ENCODE results near the gene CSMD2. TPM values are rescaled to one million over a fixed set of nuclear protein-coding genes. Genes with fewer than 3 reads are reported as not detected.

The CSMD2 gene
- total RNA-seq, 1 donor from 2014 or later = 0.75 TPM

DNA sequence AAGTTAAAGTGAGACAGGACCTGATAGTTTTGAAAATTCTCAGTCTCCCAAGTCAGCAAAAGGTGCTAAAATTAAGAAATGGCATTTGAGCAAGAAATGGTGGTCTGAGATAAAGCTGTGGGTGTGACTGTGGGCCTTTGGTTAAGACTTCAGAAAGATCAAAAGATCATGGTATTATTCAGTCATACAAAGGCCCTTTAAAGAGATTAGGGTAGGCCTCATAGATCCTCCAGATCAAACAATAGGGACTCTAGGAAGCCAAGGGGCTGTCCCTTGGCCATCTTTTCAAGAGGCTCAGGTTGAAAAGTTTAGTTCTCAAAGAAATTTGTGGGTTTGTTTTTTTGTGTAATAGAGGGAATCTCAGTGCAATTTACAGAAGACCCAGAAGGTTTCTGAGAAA is 292.8 kb downstream of the CSMD2 start:
- DNase-seq (ENCODE audit: low read depth) = no peak
- TF ChIP-seq, protein P1, sequence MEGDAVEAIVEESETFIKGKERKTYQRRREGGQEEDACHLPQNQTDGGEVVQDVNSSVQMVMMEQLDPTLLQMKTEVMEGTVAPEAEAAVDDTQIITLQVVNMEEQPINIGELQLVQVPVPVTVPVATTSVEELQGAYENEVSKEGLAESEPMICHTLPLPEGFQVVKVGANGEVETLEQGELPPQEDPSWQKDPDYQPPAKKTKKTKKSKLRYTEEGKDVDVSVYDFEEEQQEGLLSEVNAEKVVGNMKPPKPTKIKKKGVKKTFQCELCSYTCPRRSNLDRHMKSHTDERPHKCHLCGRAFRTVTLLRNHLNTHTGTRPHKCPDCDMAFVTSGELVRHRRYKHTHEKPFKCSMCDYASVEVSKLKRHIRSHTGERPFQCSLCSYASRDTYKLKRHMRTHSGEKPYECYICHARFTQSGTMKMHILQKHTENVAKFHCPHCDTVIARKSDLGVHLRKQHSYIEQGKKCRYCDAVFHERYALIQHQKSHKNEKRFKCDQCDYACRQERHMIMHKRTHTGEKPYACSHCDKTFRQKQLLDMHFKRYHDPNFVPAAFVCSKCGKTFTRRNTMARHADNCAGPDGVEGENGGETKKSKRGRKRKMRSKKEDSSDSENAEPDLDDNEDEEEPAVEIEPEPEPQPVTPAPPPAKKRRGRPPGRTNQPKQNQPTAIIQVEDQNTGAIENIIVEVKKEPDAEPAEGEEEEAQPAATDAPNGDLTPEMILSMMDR (IDR thresholded peaks at IDR 0.05; ENCODE audit: insufficient read depth, low read length, poor library complexity, severe bottlenecking) = no peak
- Histone ChIP-seq H3K27me3 (ENCODE audit: control insufficient read depth, insufficient read depth, low read length) (no peaks in the 10 kb centered on the region), H3K4me3 (ENCODE audit: low read depth, low read length) (no peak overlapping the region), H3K36me3 (ENCODE audit: control insufficient read depth, insufficient read depth, low read length) (no peaks in the 10 kb centered on the region)

- H3K36me3 ChIP-seq (ENCODE audit: control insufficient read depth, insufficient read depth, low read length) = no peaks in the 10 kb centered on the region
- H3K27me3 ChIP-seq (ENCODE audit: control insufficient read depth, insufficient read depth, low read length) = no peaks in the 10 kb centered on the region
- TF ChIP-seq, protein P1 (IDR thresholded peaks at IDR 0.05; ENCODE audit: insufficient read depth, low read length, poor library complexity, severe bottlenecking) = no peak
- DNase-seq (ENCODE audit: low read depth) = no peak
- H3K4me3 ChIP-seq (ENCODE audit: low read depth, low read length) = no peak overlapping the region
Observed at GRCh38 chr1:33867684-33868083, 297.3 kb downstream of the CSMD2 start.

DNA sequence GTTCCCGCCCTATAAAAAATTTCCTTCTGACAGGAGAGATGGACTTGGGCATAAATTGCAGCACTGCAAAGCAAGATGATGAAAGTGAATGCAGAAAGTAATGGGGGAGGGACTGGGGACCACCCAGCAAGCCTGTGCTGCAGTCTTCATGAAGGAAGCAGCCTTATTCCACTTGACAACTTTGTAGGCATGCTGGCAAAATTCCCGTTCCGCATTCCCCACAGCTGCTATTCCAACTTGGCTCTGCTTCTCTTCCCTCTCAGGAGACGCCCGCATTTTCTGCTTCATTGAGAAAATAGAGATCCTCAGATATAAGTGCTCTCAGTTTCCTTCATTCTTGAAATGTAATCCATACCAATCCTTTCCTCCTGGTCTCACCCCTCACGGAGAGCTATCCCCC is 298.7 kb downstream of the CSMD2 start:
- DNase-seq (ENCODE audit: low read depth) = peak; percentile 18
- H3K27me3 ChIP-seq (ENCODE audit: control insufficient read depth, insufficient read depth, low read length) = no peaks in the 10 kb centered on the region
- H3K36me3 ChIP-seq (ENCODE audit: control insufficient read depth, insufficient read depth, low read length) = no peaks in the 10 kb centered on the region
- TF ChIP-seq, protein P1 (IDR thresholded peaks at IDR 0.05; ENCODE audit: insufficient read depth, low read length, poor library complexity, severe bottlenecking) = no peak
- no peak overlapping the region for H3K4me3 ChIP-seq (ENCODE audit: low read depth, low read length)

DNA sequence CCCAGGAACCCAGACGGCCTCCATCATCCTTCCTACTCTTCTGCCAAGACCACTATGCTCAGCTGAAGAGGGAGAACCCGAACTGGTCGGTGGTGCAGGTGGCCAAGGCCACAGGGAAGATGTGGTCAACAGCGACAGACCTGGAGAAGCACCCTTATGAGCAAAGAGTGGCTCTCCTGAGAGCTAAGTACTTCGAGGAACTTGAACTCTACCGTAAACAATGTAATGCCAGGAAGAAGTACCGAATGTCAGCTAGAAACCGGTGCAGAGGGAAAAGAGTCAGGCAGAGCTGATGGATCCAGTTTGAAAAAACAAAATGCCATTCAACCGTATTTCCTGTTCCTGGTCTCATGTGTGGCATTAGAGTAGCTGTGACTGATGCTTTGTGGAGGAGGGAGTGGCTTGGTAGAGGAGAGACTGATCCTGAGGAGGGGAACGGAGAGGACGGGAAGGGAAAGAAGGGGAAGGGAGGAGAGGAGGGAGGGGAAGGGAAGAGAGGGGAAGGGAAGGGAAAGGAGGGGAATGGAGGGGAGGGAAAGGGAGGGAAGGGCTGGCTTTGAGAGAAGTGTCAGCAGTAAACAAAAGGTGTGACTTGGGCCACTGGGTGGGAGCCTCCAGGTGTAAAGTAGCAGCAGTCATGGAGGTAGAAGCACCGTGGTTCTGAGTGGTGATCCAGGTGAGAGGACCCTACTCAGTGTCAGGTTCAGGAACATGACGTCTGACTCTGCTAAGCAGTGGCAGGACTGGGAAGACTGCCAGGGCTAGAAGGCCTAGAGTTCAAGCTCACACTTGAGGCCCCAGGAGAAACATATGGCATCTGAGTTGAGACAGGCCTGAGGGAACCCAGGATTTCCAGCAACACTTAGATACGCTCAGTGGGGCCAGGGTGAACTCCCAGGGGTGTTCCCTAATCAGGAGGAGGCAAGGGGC is 300.3 kb downstream of the CSMD2 start:
- TF ChIP-seq, protein P1 (IDR thresholded peaks at IDR 0.05; ENCODE audit: insufficient read depth, low read length, poor library complexity, severe bottlenecking) = no peak
- Histone ChIP-seq H3K4me3 (ENCODE audit: low read depth, low read length) (no peak overlapping the region), H3K27me3 (ENCODE audit: control insufficient read depth, insufficient read depth, low read length) (no peaks in the 10 kb centered on the region), H3K36me3 (ENCODE audit: control insufficient read depth, insufficient read depth, low read length) (no peaks in the 10 kb centered on the region)
- no peak for DNase-seq (ENCODE audit: low read depth)

DNA sequence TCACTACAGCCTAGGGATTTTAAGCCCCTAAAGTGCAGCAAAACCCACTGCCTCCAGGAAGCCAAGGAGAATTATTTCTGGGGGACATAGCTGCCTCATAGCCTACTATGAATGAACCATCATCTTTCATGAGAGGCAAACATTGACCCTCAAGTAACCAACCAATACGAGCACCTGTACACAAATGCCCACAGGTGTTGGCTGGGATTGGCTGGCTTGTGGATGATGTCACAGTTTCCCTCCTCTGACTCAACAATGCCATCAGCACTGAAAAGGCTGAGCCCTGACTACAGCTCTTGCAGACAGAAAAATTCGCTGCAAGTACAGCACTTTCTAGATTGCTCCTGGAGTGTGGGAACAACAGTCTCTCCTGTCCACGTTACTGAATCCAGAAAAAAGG is 301.3 kb downstream of the CSMD2 start, which contains the start of gene HMGB4:
HMGB4 (plus strand) TSS at position 301 of the 400 bp plus-strand sequence. CDS start 113 bp downstream, outside the sequence.
- no peak within 1 kb of the TSS for H3K4me3 ChIP-seq (ENCODE audit: low read depth, low read length)
- TF ChIP-seq, protein P1 (IDR thresholded peaks at IDR 0.05; ENCODE audit: insufficient read depth, low read length, poor library complexity, severe bottlenecking) = no peak
- no peak for DNase-seq (ENCODE audit: low read depth)
- H3K27me3 ChIP-seq (ENCODE audit: control insufficient read depth, insufficient read depth, low read length) = no peaks in the 10 kb centered on the region
- no peaks in the 10 kb centered on the region for H3K36me3 ChIP-seq (ENCODE audit: control insufficient read depth, insufficient read depth, low read length)
